ENCODE measurements around the gene CPAMD8.
"Not testable (repeated sequence)": the region's sequence is repeated elsewhere in the genome, so short reads cannot be mapped to it uniquely, and the experiment has no call there.

The CPAMD8 gene

GRCh38 chr19:17041976-17042375 is 15.4 kb upstream of the CPAMD8 start:
- DNase-seq (ENCODE audit: low read depth, low spot score) = no peak

GRCh38 chr19:17037966-17038500 is 11.4 kb upstream of the CPAMD8 start:
- DNase-seq (ENCODE audit: low read depth, low spot score) = no peak

- DNase-seq (ENCODE audit: low read depth, low spot score) = no peak
Measured at GRCh38 chr19:17037184-17037583, 10.6 kb upstream of the CPAMD8 start.

- no peak for DNase-seq (ENCODE audit: low read depth, low spot score)
Measured at GRCh38 chr19:17036640-17037039, 10.0 kb upstream of the CPAMD8 start.

GRCh38 chr19:17035842-17036424 is 9.3 kb upstream of the CPAMD8 start:
- DNase-seq (ENCODE audit: low read depth, low spot score) = no peak

GRCh38 chr19:17031741-17032140 is 5.1 kb upstream of the CPAMD8 start:
- DNase-seq (ENCODE audit: low read depth, low spot score) = no peak

- DNase-seq (ENCODE audit: low read depth, low spot score) = no peak
Measured at GRCh38 chr19:17027535-17027975, 945 bp upstream of the CPAMD8 start.

- DNase-seq (ENCODE audit: low read depth, low spot score) = no peak
Measured at GRCh38 chr19:17025991-17026658, 485 bp downstream of the CPAMD8 start.

GRCh38 chr19:17025361-17025760 is 1.2 kb downstream of the CPAMD8 start:
- DNase-seq (ENCODE audit: low read depth, low spot score) = no peak

GRCh38 chr19:17024941-17025340 is 1.7 kb downstream of the CPAMD8 start:
- not testable (repeated sequence) for DNase-seq (ENCODE audit: low read depth, low spot score)

- DNase-seq (ENCODE audit: low read depth, low spot score) = no peak
Measured at GRCh38 chr19:17023805-17024204, 2.8 kb downstream of the CPAMD8 start.

GRCh38 chr19:17022738-17023137 is 3.9 kb downstream of the CPAMD8 start:
- DNase-seq (ENCODE audit: low read depth, low spot score) = no peak

GRCh38 chr19:17021793-17022590 is 4.6 kb downstream of the CPAMD8 start:
- DNase-seq (ENCODE audit: low read depth, low spot score) = no peak

GRCh38 chr19:17021328-17021727 is 5.3 kb downstream of the CPAMD8 start:
- no peak for DNase-seq (ENCODE audit: low read depth, low spot score)

GRCh38 chr19:17020823-17021222 is 5.8 kb downstream of the CPAMD8 start:
- no peak for DNase-seq (ENCODE audit: low read depth, low spot score)

- no peak for DNase-seq (ENCODE audit: low read depth, low spot score)
Measured at GRCh38 chr19:17020385-17020784, 6.2 kb downstream of the CPAMD8 start.

- DNase-seq (ENCODE audit: low read depth, low spot score) = not testable (repeated sequence)
Measured at GRCh38 chr19:17014212-17014861, 12.3 kb downstream of the CPAMD8 start.

- DNase-seq (ENCODE audit: low read depth, low spot score) = no peak
Measured at GRCh38 chr19:17011485-17011884, 15.1 kb downstream of the CPAMD8 start.

- no peak for DNase-seq (ENCODE audit: low read depth, low spot score)
Measured at GRCh38 chr19:17006579-17006978, 20.0 kb downstream of the CPAMD8 start.

GRCh38 chr19:17005000-17005399 is 21.6 kb downstream of the CPAMD8 start:
- no peak for DNase-seq (ENCODE audit: low read depth, low spot score)

- no peak for DNase-seq (ENCODE audit: low read depth, low spot score)
Measured at GRCh38 chr19:17004386-17004785, 22.2 kb downstream of the CPAMD8 start.

GRCh38 chr19:17002455-17002854 is 24.2 kb downstream of the CPAMD8 start:
- no peak for DNase-seq (ENCODE audit: low read depth, low spot score)

Data from iPS DF 19.7 (cell line).